ENCODE data around the gene NPL. TPM values are rescaled to one million over a fixed set of nuclear protein-coding genes. Genes with fewer than 3 reads are reported as not detected.

NPL gene
- total and polyA plus RNA-seq, 9 of the 15 experiments (the other 6 are each of a cell fraction or from before 2014, with no cell fraction given): 9.9 to 22.3 (median 14.2) TPM

GRCh38 chr1:182791281-182792179 lies 2.0 kb downstream of the NPL start (continued):
- no peak; the same call in 1 of the 2 replicates for TF ChIP-seq MGA (IDR thresholded peaks at IDR 0.05)
- TF ChIP-seq ZNF785 (CRISPR knock-in tag; IDR thresholded peaks at IDR 0.05): no peak
- no peak for TF ChIP-seq HNRNPK (IDR thresholded peaks at IDR 0.05; ENCODE audit: low read depth, low read length, poor library complexity, severe bottlenecking)
- TF ChIP-seq NFE2 (IDR thresholded peaks at IDR 0.05; ENCODE audit: low read depth): peak; percentile 96
- no peak for TF ChIP-seq ZNF740 (CRISPR knock-in tag; IDR thresholded peaks at IDR 0.05)
- TF ChIP-seq ZNF740 (tag; IDR thresholded peaks at IDR 0.05): no peak
- TF ChIP-seq PBX2 (CRISPR knock-in tag; IDR thresholded peaks at IDR 0.05; ENCODE audit: low read depth): no peak
- TF ChIP-seq PBX2 (tag; conservative IDR thresholded peaks at IDR 0.05; ENCODE audit: low read depth): peak; percentile 51; the same call in 1 of the 2 replicates
- TF ChIP-seq HNRNPL (IDR thresholded peaks at IDR 0.05; ENCODE audit: low read depth, low read length): no peak
- no peak for TF ChIP-seq MED1 (CRISPR knock-in tag; IDR thresholded peaks at IDR 0.05; ENCODE audit: borderline replicate concordance)

Measured in K562 (cell line).